GM21786 (cell line): ENCODE results near the gene TNK1.
A peak's percentile ranks its signal among the peaks of the same experiment; 100 is the strongest.

Source experiments
- ATAC-seq: cut with Tn5 transposase; IDR thresholded peaks from one replicate; pipeline ENCODE4 v1.9.1; 2021; ENCODE audit not compliant: unreplicated experiment

TNK1 gene

GRCh38 chr17:7389924-7390910 lies 9.3 kb downstream of the TNK1 start:
- no peak for ATAC-seq

GRCh38 chr17:7391307-7391706 lies 10.4 kb downstream of the TNK1 start:
- ATAC-seq: no peak

GRCh38 chr17:7392696-7393612 lies 12.1 kb downstream of the TNK1 start:
- ATAC-seq: no peak

- peak; percentile 36 for ATAC-seq
These were observed 12.9 kb downstream of the TNK1 start for GRCh38 chr17:7393613-7394451.

GRCh38 chr17:7394452-7395191 lies 13.7 kb downstream of the TNK1 start, which contains the start of gene PLSCR3:
Gene PLSCR3 (minus strand): TSS chr17:7394525. CDS start chr17:7394110, 415 bp downstream.
- ATAC-seq: peak; percentile 71

- ATAC-seq: no peak
These were observed 15.3 kb downstream of the TNK1 start for GRCh38 chr17:7396147-7396546.

- no peak for ATAC-seq
These were observed 17.7 kb downstream of the TNK1 start for GRCh38 chr17:7398612-7399011.

- no peak for ATAC-seq
These were observed 22.3 kb downstream of the TNK1 start for GRCh38 chr17:7403043-7403726.

GRCh38 chr17:7403727-7403976 lies 22.8 kb downstream of the TNK1 start:
- ATAC-seq: no peak

GRCh38 chr17:7403977-7404736 lies 23.3 kb downstream of the TNK1 start, which contains the start of gene TMEM256:
Gene TMEM256 (minus strand): TSS chr17:7404097. CDS start chr17:7404084, 13 bp downstream.
- ATAC-seq: peak; percentile 94

GRCh38 chr17:7404737-7405349 lies 24.0 kb downstream of the TNK1 start:
- no peak for ATAC-seq

GRCh38 chr17:7405350-7406234 lies 24.7 kb downstream of the TNK1 start:
- ATAC-seq: no peak

GRCh38 chr17:7406235-7406825 lies 25.4 kb downstream of the TNK1 start:
- ATAC-seq: no peak

GRCh38 chr17:7407082-7407481 lies 26.2 kb downstream of the TNK1 start:
- ATAC-seq: no peak

- ATAC-seq: no peak
These were observed 26.8 kb downstream of the TNK1 start, which contains the start of gene NLGN2 for GRCh38 chr17:7407485-7408251. Gene NLGN2 (plus strand): TSS chr17:7407845. CDS start chr17:7408256, 411 bp downstream.

GRCh38 chr17:7408252-7408727 lies 27.4 kb downstream of the TNK1 start:
- no peak for ATAC-seq
